ENCODE measurements around the gene PHOSPHO2.

Gene PHOSPHO2

GRCh38 chr2:169676357-169676756 is 17.9 kb upstream of the PHOSPHO2 start:
- POLR2A ChIA-PET = no interaction called here
- Histone ChIP-seq H3K4me1 (ENCODE audit: control insufficient read depth, insufficient read depth, low read length) (no peaks in the 10 kb centered on the region), H3K36me3 (ENCODE audit: control insufficient read depth in 2 of 2, insufficient read depth in 1 of 2, low read length in 2 of 2) (no peaks in the 10 kb centered on the region), H3K4me3 (ENCODE audit: low read depth, low read length) (no peak overlapping the region), H3K9me3 (ENCODE audit: control insufficient read depth, insufficient read depth, low read depth, low read length) (no peaks in the 10 kb centered on the region), H3K27ac (ENCODE audit: extremely low read depth, low read depth, low read length) (no peak overlapping the region)
- TF ChIP-seq ZBTB21 (tag by site-specific recombination; IDR thresholded peaks at IDR 0.05) (no peak), ZNF654 (tag by site-specific recombination; IDR thresholded peaks at IDR 0.05; ENCODE audit: low read depth) (peak; percentile 19; the same call in 1 of the 2 replicates)
- CTCF ChIA-PET = no interaction called here

GRCh38 chr2:169676850-169677249 is 17.4 kb upstream of the PHOSPHO2 start:
- H3K4me1 ChIP-seq (ENCODE audit: control insufficient read depth, insufficient read depth, low read length) = no peaks in the 10 kb centered on the region
- TF ChIP-seq ZNF239 (tag by site-specific recombination; IDR thresholded peaks at IDR 0.05) = no peak
- no peak for TF ChIP-seq ATF2 (tag by site-specific recombination; IDR thresholded peaks at IDR 0.05; ENCODE audit: low read depth)
- no peak for TF ChIP-seq REST (tag by site-specific recombination; IDR thresholded peaks at IDR 0.05)
- no peak for TF ChIP-seq ZBTB44 (tag by site-specific recombination; IDR thresholded peaks at IDR 0.05)
- TF ChIP-seq ZNF146 (tag by site-specific recombination; IDR thresholded peaks at IDR 0.05) = no peak
- no peak for TF ChIP-seq ZBTB10 (tag by site-specific recombination; IDR thresholded peaks at IDR 0.05)
- TF ChIP-seq GLIS2 (tag by site-specific recombination; IDR thresholded peaks at IDR 0.05) = no peak
- TF ChIP-seq TRIM28 (IDR thresholded peaks at IDR 0.05; ENCODE audit: borderline replicate concordance, low read length) = no peak
- TF ChIP-seq ZNF341 (tag by site-specific recombination; IDR thresholded peaks at IDR 0.05; ENCODE audit: low read depth) = no peak
- TF ChIP-seq ZNF112 (tag by site-specific recombination; IDR thresholded peaks at IDR 0.05) = no peak
- TF ChIP-seq ZNF214 (tag by site-specific recombination; IDR thresholded peaks at IDR 0.05; ENCODE audit: borderline replicate concordance) = no peak
- no peak for TF ChIP-seq ZNF600 (tag by site-specific recombination; IDR thresholded peaks at IDR 0.05)
- TF ChIP-seq ZFP3 (tag by site-specific recombination; IDR thresholded peaks at IDR 0.05; ENCODE audit: low read depth) = no peak
- TF ChIP-seq ZNF610 (tag by site-specific recombination; IDR thresholded peaks at IDR 0.05; ENCODE audit: borderline replicate concordance) = no peak
- TF ChIP-seq ZNF645 (tag by site-specific recombination; IDR thresholded peaks at IDR 0.05) = no peak
- ChIA-PET CTCF (no interaction called here), POLR2A (no interaction called here)
- H3K36me3 ChIP-seq (ENCODE audit: control insufficient read depth in 2 of 2, insufficient read depth in 1 of 2, low read length in 2 of 2) = no peaks in the 10 kb centered on the region
- H3K4me3 ChIP-seq (ENCODE audit: low read depth, low read length) = no peak overlapping the region
- H3K9me3 ChIP-seq (ENCODE audit: control insufficient read depth, insufficient read depth, low read depth, low read length) = no peaks in the 10 kb centered on the region
- no peak overlapping the region for H3K27ac ChIP-seq (ENCODE audit: extremely low read depth, low read depth, low read length)

Data from HEK293 (cell line).